Type B pancreatic cell (in vitro differentiated cells): ENCODE measurements around the gene CDHR4. TPM values are rescaled to one million over a fixed set of nuclear protein-coding genes. Genes with fewer than 3 reads are reported as not detected.
"Not testable (repeated sequence)": the region's sequence is repeated elsewhere in the genome, so short reads cannot be mapped to it uniquely, and the experiment has no call there.

Experiments
- DNase-seq: peaks from one replicate; pipeline ENCODE4 v3.0.0; 2021; ENCODE audit warnings: mixed read lengths; ENCODE audit not compliant: unreplicated experiment; ENCODE audit errors: extremely low spot score
- H3K27ac Mint-ChIP-seq: 2 replicates; pipeline ENCODE4 v1.8.0; 2021; ENCODE audit warnings: mild to moderate bottlenecking, mixed read lengths
- H3K27me3 Mint-ChIP-seq: 2 replicates; pipeline ENCODE4 v1.8.0; 2021; ENCODE audit warnings: mixed read lengths
- H3K36me3 Mint-ChIP-seq: 2 replicates; pipeline ENCODE4 v1.8.0; 2021; ENCODE audit warnings: mixed read lengths
- H3K4me1 Mint-ChIP-seq: one replicate; pipeline ENCODE4 v1.8.0; 2021; ENCODE audit warnings: mixed read lengths; ENCODE audit not compliant: unreplicated experiment
- H3K4me3 Mint-ChIP-seq: 2 replicates; pipeline ENCODE4 v1.8.0; 2021; ENCODE audit warnings: mild to moderate bottlenecking, mixed read lengths
- H3K9me3 Mint-ChIP-seq: 2 replicates; pipeline ENCODE4 v1.8.0; 2021; ENCODE audit warnings: mixed read lengths
- CTCF ChIP-seq: fragments of 200-600 bp; sonication (generic); conservative IDR thresholded peaks from 2 replicates; pipeline ENCODE4 v1.5.0; 2021; ENCODE audit warnings: antibody characterized with exemption, mild to moderate bottlenecking
- total RNA-seq: library from RNA; stranded (reverse); gene quantifications from 2 replicates; pipeline ENCODE4 v1.2.1, GENCODE V29; 2021; ENCODE audit warnings: low replicate concordance

Gene CDHR4
- total RNA-seq, 1 donor from 2014 or later, result 0.29 TPM

GRCh38 chr3:49780080-49780974 is 19.3 kb downstream of the CDHR4 start:
- peaks cover 23% of the 10 kb centered on the region for H3K4me1 Mint-ChIP-seq
- no peak for DNase-seq
- no peak overlapping the region for H3K4me3 Mint-ChIP-seq
- H3K36me3 Mint-ChIP-seq, result peaks cover 17% of the 10 kb centered on the region
- no peaks in the 10 kb centered on the region for H3K9me3 Mint-ChIP-seq
- H3K27me3 Mint-ChIP-seq, result no peaks in the 10 kb centered on the region
- no peak for TF ChIP-seq CTCF
- H3K27ac Mint-ChIP-seq, result no peak overlapping the region

- H3K27ac Mint-ChIP-seq, result no peak overlapping the region
- H3K9me3 Mint-ChIP-seq, result no peaks in the 10 kb centered on the region
- no peak for TF ChIP-seq CTCF
- peaks cover 18% of the 10 kb centered on the region for H3K36me3 Mint-ChIP-seq
- DNase-seq, result no peak
- H3K27me3 Mint-ChIP-seq, result no peaks in the 10 kb centered on the region
- H3K4me1 Mint-ChIP-seq, result peaks cover 17% of the 10 kb centered on the region
- no peak overlapping the region for H3K4me3 Mint-ChIP-seq
These were observed 20.2 kb downstream of the CDHR4 start for GRCh38 chr3:49779358-49780079.

- not testable (repeated sequence) for H3K27me3 Mint-ChIP-seq, H3K9me3 Mint-ChIP-seq, DNase-seq, H3K4me3 Mint-ChIP-seq, H3K27ac Mint-ChIP-seq
- peaks cover 11% of the 10 kb centered on the region for H3K36me3 Mint-ChIP-seq
- peaks cover 13% of the 10 kb centered on the region for H3K4me1 Mint-ChIP-seq
These were observed 23.6 kb downstream of the CDHR4 start for GRCh38 chr3:49776101-49776500.

- peaks cover 11% of the 10 kb centered on the region for H3K36me3 Mint-ChIP-seq
- H3K27ac Mint-ChIP-seq, result no peak overlapping the region
These were observed 24.1 kb downstream of the CDHR4 start for GRCh38 chr3:49775538-49775937.

GRCh38 chr3:49772703-49773102 is 27.0 kb downstream of the CDHR4 start:
- peaks cover 3% of the 10 kb centered on the region for H3K36me3 Mint-ChIP-seq
- DNase-seq, result no peak
- H3K4me1 Mint-ChIP-seq, result no peaks in the 10 kb centered on the region
- no peaks in the 10 kb centered on the region for H3K27me3 Mint-ChIP-seq
- TF ChIP-seq CTCF, result no peak
- no peak overlapping the region for H3K4me3 Mint-ChIP-seq
- H3K9me3 Mint-ChIP-seq, result no peaks in the 10 kb centered on the region
- no peak overlapping the region for H3K27ac Mint-ChIP-seq

More at GRCh38 chr3:49775538-49775937, 24.1 kb downstream of the CDHR4 start:
- no peaks in the 10 kb centered on the region for H3K9me3 Mint-ChIP-seq
- H3K4me3 Mint-ChIP-seq, result no peak overlapping the region
- no peak for DNase-seq
- H3K4me1 Mint-ChIP-seq, result peaks cover 7% of the 10 kb centered on the region
- H3K27me3 Mint-ChIP-seq, result no peaks in the 10 kb centered on the region
- TF ChIP-seq CTCF, result no peak
